HG03469 (cell line): Measurements from ENCODE around the gene LIN54.
A peak's percentile ranks its signal among the peaks of the same experiment; 100 is the strongest.

Experiments
- ATAC-seq: cut with Tn5 transposase; IDR thresholded peaks from one replicate; pipeline ENCODE4 v1.9.1; 2021; ENCODE audit warnings: mild to moderate bottlenecking, moderate library complexity, moderate number of reproducible peaks; ENCODE audit not compliant: unreplicated experiment

Gene LIN54

DNA sequence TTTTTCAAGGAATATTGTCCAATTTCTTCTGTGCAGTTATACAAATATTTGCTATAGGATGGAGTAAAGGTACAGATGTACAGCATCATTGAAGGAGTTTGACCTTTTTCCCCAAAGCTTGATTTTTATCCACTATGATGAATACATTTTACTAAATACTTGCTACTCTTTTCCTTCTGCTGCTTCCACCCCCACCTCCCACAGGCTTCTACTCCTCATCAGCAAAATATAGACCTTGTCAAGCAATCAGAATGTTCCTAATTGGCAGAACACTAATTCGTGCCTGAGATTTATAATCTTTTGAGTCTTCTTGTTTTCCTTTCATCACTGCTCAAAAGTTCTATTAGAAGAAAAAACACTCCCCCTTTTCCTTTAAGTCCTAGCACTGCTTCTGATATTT, 113.9 kb downstream of the LIN54 start:
- ATAC-seq: no peak

DNA sequence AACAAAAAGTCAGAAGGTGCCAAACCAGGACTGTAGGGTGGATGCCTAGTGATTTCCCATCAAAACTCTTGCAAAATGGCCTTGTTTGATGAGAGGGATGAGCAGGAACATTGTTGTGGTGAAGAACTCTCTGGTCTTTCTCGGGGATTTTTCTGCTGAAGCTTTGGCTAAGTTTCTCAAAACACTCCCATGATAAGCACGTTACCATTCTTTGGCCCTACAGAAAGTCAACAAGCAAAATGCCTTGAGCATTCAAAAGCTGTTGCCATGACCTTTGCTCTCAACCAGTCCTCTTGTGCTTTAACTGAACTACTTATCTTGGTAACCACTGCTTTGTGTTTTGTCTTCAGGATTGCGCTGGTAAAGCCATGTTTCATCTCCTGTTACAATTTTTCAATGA, 116.7 kb downstream of the LIN54 start:
- no peak for ATAC-seq

GRCh38 chr4:82892467-82892802, 118.2 kb downstream of the LIN54 start:
- no peak for ATAC-seq

DNA sequence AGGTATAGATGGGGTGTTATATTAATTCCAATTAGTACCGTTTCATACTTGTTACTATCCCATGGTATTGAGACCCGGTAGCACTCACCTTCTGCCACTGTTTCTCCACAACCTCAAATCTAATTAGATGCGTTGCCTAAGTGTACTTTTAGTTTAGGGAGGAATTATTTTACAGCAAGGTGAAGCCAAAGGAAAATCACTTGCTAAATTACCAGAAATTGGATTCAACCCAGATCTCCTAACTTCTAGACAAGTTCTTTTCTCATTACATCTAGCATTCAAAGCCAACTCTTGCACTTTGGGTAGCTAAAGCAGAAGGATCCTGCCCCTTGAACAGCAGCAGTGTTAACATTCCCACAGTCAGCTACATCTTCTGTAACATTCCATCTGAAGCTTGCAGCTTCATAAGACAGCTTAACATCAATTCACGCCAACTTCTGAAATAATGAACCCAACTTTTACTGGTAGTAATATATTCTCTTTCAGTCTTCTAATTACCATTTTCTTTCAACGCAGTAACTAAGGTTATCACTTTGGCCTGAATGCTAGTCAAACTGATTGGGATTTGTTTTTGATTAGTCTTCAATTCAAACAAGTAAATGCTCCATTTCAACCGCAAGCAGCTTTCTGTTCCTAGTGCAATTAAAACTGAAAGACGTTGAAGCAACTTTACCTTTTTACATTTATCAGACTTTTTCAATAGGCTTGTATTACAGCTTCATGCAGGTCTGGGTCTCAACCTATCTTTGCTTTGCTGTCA, 118.7 kb downstream of the LIN54 start:
- ATAC-seq: no peak

DNA sequence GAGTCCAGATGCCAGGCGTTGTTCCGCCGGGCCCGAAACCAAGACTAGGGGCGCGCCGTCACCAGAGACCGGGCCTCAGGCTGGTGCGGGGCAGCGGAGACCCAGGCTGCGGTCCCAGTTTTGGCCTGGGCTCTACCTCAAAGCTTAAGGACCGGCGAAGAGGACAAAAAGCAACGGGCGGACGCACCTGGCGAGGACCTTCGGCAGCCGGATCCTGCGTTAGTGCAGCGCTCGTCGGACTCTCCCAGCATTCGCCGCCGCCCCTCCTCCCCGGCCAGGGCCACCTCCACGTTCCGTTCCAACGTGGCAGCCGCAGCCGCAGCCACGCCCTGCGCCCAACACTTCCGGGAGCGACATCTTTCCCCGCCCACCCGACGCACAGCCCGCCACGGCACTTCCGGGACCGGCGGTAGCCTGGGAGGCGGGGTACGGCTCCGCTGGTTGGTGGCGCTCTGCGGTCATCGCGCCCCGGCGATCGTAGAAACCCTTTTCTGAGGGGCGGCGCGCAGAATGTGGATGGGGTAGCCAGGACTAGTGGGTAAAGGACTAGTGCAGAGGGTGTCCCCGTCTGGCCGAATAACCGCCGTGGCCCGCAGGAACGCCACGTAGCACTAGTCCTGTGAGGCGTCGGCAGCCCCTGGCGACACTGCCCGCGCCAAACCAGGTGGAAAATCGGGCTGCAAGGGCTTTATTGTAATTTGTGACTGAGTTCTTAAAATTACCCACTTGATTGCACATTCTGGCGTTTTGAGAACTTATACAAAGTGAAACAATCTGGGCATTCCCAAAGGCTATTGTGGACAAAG, 119.5 kb downstream of the LIN54 start, which contains the start of gene SEC31A:
Gene SEC31A, minus strand, starts transcription at position 253 of the 806 bp plus-strand sequence. CDS start 9,217 bp downstream, outside the sequence.
- ATAC-seq: peak; percentile 80

DNA sequence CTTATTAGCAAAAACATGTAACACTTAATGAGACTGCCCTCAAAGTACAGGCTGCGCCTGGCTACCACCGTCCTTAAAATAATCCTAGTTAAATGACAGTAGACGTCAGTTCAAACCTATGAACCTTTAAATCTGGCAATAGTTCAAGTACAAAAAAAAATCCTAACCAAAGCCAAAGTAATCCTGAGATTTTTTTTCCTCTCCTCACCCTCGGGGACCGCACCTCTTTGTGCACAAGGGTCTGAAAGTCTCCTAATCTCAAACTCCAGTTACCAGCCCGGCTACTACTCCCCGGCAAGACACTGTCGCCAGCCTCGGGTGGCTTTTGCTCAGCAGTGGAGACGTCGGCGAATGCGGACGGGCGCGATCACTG, 120.1 kb downstream of the LIN54 start:
- peak; percentile 27 for ATAC-seq

GRCh38 chr4:82889287-82889686, 121.3 kb downstream of the LIN54 start:
- no peak for ATAC-seq

DNA sequence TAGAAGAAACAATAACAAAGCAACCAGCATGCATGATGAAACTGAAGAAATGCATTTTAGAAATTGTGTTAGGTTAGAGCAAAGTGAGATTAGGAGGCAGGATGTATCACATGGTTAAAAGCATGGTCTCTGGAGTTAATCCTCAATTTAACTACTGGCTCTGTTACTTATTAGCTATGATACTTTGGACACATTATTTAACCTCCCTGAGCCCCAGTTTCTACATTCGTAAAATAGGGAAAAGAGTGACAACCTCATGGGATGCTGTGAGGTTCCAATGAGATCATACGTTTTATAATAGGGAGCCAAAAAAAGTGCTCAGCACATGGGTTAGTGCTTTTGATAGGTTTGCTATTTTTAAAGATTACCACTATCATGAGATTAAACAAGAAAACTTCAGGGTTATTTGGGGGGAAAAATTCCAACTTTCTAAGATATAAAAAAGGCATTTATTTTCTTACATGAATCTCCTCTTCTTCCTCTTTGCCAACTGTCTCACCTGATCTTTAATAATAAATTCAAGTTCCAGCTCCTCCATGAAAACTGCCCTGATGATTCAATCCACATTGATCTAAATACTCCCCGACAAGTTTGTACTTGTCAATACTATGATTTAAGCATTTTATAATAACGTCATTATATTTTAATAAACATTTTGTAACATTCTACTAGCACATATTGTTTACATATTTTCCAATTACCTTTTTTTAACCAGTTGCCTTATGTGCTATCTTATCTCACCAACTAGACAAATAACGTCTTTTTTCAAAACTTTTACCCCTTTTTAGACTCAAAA, 124.3 kb downstream of the LIN54 start:
- no peak for ATAC-seq

- no peak for ATAC-seq
Measured at GRCh38 chr4:82885410-82885809, 125.2 kb downstream of the LIN54 start.
